ENCODE data around the gene NVL. TPM values are rescaled to one million over a fixed set of nuclear protein-coding genes. Genes with fewer than 3 reads are reported as not detected.

The NVL gene
- total and polyA plus RNA-seq, 10 of the 15 experiments (the other 5 are each of a cell fraction or from before 2014, with no cell fraction given): 20.3 to 49.6 (median 35.2) TPM

GRCh38 chr1:224304767-224305166, 25.2 kb downstream of the NVL start (continued):
- no peak for TF ChIP-seq SKIL (IDR thresholded peaks at IDR 0.05; ENCODE audit: low read depth, poor library complexity, severe bottlenecking)
- no peak for TF ChIP-seq NR2C2 (IDR thresholded peaks at IDR 0.05; ENCODE audit: borderline replicate concordance, control insufficient read depth, insufficient read length, low read depth)
- TF ChIP-seq JUND (IDR thresholded peaks at IDR 0.05; ENCODE audit: low read depth, low read length): no peak
- no peak for TF ChIP-seq NR2C1 (IDR thresholded peaks at IDR 0.05)
- no peak for TF ChIP-seq ESRRA (IDR thresholded peaks at IDR 0.05; ENCODE audit: low read length)
- no peak for TF ChIP-seq MLLT1 (IDR thresholded peaks at IDR 0.05)
- no peak for TF ChIP-seq RB1 (IDR thresholded peaks at IDR 0.05; ENCODE audit: borderline replicate concordance)
- TF ChIP-seq WRNIP1 (IDR thresholded peaks at IDR 0.05; ENCODE audit: borderline replicate concordance, low read depth, low read length): no peak
- no peak for TF ChIP-seq USF1 (IDR thresholded peaks at IDR 0.05; ENCODE audit: borderline replicate concordance, extremely low read length, insufficient read depth, low read depth, low read length)
- TF ChIP-seq SUZ12 (IDR thresholded peaks at IDR 0.05; ENCODE audit: unreplicated experiment): no peak
- no peak for TF ChIP-seq ATF7 (IDR thresholded peaks at IDR 0.05; ENCODE audit: low read depth)
